ENCODE data around the gene TFE3. TPM values are rescaled to one million over a fixed set of nuclear protein-coding genes. Genes with fewer than 3 reads are reported as not detected.

The TFE3 gene
- total RNA-seq, 1 experiment from 2014 or later, result 59.8 TPM

GRCh38 chrX:49054073-49054762, 11.1 kb upstream of the TFE3 start:
- peaks cover 71 to 86% of the 10 kb centered on the region in 2 experiments for H3K9me3 Mint-ChIP-seq
- Histone ChIP-seq H4K5ac (ENCODE audit: insufficient read length, low read depth, low read length) (no peak overlapping the region), H3K79me2 (ENCODE audit: insufficient read depth, low read length) (peaks cover 6% of the 10 kb centered on the region; the same call in 1 of the 2 replicates), H3T11ph (ENCODE audit: low read length) (no peak overlapping the region), H3K4me2 (ENCODE audit: insufficient read depth, insufficient read length, low read length) (peak overlapping the region; percentile 73), H2BK15ac (ENCODE audit: low read depth, low read length) (no peak overlapping the region), H3K23me2 (ENCODE audit: insufficient read length, low read depth, low read length, poor library complexity, severe bottlenecking) (no peaks in the 10 kb centered on the region), H3K79me1 (ENCODE audit: insufficient read depth, low read depth, low read length, poor library complexity, severe bottlenecking) (no peaks in the 10 kb centered on the region), H2AK5ac (ENCODE audit: insufficient read length, low read length) (no peak overlapping the region), H3K18ac (ENCODE audit: insufficient read length, low read depth, low read length) (no peak overlapping the region), H2AFZ (ENCODE audit: low read length) (no peak overlapping the region), H4K91ac (ENCODE audit: insufficient read length, low read depth, low read length) (no peak overlapping the region), H4K20me1 (ENCODE audit: control insufficient read depth, insufficient read depth, insufficient read length) (no peaks in the 10 kb centered on the region), H3K27ac (ENCODE audit: insufficient read length, low read depth, low read length) (no peak overlapping the region), H3K23ac (ENCODE audit: insufficient read length, low read depth, low read length) (no peak overlapping the region), H4K8ac (replicated peaks; ENCODE audit: insufficient read length, low read depth, low read length) (no peak overlapping the region), H3K4ac (ENCODE audit: low read depth, low read length) (no peak overlapping the region), H2BK120ac (ENCODE audit: low read depth, low read length, poor library complexity, severe bottlenecking) (no peak overlapping the region), H3K14ac (ENCODE audit: insufficient read depth, low read length) (no peak overlapping the region), H3K56ac (ENCODE audit: insufficient read length, low read depth, low read length) (no peak overlapping the region), H2BK5ac (ENCODE audit: insufficient read length, low read length) (no peak overlapping the region), H3K4me1 (ENCODE audit: insufficient read depth, low read length) (peaks cover 2% of the 10 kb centered on the region; the same call in 1 of the 2 replicates), H3K9me3 (ENCODE audit: control insufficient read depth, low read depth, low read length) (no peaks in the 10 kb centered on the region), H3K27me3 (ENCODE audit: insufficient read depth, low read length) (no peaks in the 10 kb centered on the region), H3K9ac (ENCODE audit: extremely low read depth, insufficient read length, low read length) (peak overlapping the region; percentile 31), H2BK12ac (ENCODE audit: insufficient read length, low read depth, low read length) (no peak overlapping the region), H2BK20ac (ENCODE audit: low read depth, low read length, poor library complexity, severe bottlenecking) (no peak overlapping the region)
- peaks cover 10% of the 10 kb centered on the region for H3K27me3 Mint-ChIP-seq (ENCODE audit: low read depth)
- peaks cover 18% of the 10 kb centered on the region in 2 experiments for H3K4me1 Mint-ChIP-seq
- no CpG with 5 or more reads among the region's 5 CpGs for WGBS (ENCODE audit: extremely low coverage, insufficient read length, low lambda C conversion rate)
- DNase-seq, result no peak
- peak overlapping the region; percentile 73 to 81 for H3K4me3 Mint-ChIP-seq
- H3K36me3 Mint-ChIP-seq (ENCODE audit: insufficient read depth in 1 of 3, low read depth in 3 of 3), result peaks cover 3 to 28% (median 18%) of the 10 kb centered on the region in 3 experiments; a peak in 6 of 7 replicates
- H3K27ac Mint-ChIP-seq, result peak overlapping the region; percentile 9 to 62 (median 49); a peak in 5 of 7 replicates
- TF ChIP-seq, protein P1, sequence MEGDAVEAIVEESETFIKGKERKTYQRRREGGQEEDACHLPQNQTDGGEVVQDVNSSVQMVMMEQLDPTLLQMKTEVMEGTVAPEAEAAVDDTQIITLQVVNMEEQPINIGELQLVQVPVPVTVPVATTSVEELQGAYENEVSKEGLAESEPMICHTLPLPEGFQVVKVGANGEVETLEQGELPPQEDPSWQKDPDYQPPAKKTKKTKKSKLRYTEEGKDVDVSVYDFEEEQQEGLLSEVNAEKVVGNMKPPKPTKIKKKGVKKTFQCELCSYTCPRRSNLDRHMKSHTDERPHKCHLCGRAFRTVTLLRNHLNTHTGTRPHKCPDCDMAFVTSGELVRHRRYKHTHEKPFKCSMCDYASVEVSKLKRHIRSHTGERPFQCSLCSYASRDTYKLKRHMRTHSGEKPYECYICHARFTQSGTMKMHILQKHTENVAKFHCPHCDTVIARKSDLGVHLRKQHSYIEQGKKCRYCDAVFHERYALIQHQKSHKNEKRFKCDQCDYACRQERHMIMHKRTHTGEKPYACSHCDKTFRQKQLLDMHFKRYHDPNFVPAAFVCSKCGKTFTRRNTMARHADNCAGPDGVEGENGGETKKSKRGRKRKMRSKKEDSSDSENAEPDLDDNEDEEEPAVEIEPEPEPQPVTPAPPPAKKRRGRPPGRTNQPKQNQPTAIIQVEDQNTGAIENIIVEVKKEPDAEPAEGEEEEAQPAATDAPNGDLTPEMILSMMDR (conservative IDR thresholded peaks at IDR 0.05), result no peak

All from H9 (cell line).